Right atrium auricular region (tissue), 2 donors: Measurements from ENCODE around the gene LAMB4. TPM values are rescaled to one million over a fixed set of nuclear protein-coding genes. Genes with fewer than 3 reads are reported as not detected.

Source experiments
- DNase-seq: peaks from one replicate; pipeline ENCODE4 v3.0.0-alpha.2; 2019; ENCODE audit warnings: low spot score
- H3K27ac ChIP-seq, 2 donors: fragments of 200-600 bp; sonication (generic); 1 replicate in 1 of 2; 2 replicates in 1 of 2; pipeline ENCODE4 v1.5.1; 2016 to 2019
- H3K27me3 ChIP-seq, 2 donors: fragments of 200-600 bp; sonication (generic); one replicate each; pipeline versions ENCODE4 v1.5.1 to v1.6.0; 2017 to 2019
- H3K36me3 ChIP-seq: fragments of 200-600 bp; sonication (generic); one replicate; pipeline ENCODE4 v1.5.1; 2016
- H3K4me1 ChIP-seq, 2 donors: fragments of 200-600 bp; sonication (generic); one replicate each; pipeline versions ENCODE4 v1.5.1 to v1.6.0; 2017 to 2019
- H3K4me3 ChIP-seq, 2 donors: fragments of 200-600 bp; sonication (generic); 1 replicate in 1 of 2; 2 replicates in 1 of 2; pipeline ENCODE4 v1.5.1; 2017 to 2019; ENCODE audit warnings: mild to moderate bottlenecking in 1 of 2, moderate library complexity in 1 of 2
- H3K9me3 ChIP-seq, 2 donors: fragments of 200-600 bp; sonication (generic); one replicate each; pipeline ENCODE4 v1.5.1; 2019
- total RNA-seq, 2 donors: library from RNA; depleted of rRNA; stranded (reverse); fragments of >200 nt; gene quantifications; one replicate each; pipeline ENCODE4 v1.1.0, GENCODE V29; 2016
- TF ChIP-seq, protein P1 (sequence below), 2 donors: fragments of 200-600 bp; sonication (generic); IDR thresholded peaks; one replicate each; pipeline ENCODE4 v1.5.1; 2019; ENCODE audit warnings: antibody characterized with exemption in 2 of 2

The LAMB4 gene, protein sequence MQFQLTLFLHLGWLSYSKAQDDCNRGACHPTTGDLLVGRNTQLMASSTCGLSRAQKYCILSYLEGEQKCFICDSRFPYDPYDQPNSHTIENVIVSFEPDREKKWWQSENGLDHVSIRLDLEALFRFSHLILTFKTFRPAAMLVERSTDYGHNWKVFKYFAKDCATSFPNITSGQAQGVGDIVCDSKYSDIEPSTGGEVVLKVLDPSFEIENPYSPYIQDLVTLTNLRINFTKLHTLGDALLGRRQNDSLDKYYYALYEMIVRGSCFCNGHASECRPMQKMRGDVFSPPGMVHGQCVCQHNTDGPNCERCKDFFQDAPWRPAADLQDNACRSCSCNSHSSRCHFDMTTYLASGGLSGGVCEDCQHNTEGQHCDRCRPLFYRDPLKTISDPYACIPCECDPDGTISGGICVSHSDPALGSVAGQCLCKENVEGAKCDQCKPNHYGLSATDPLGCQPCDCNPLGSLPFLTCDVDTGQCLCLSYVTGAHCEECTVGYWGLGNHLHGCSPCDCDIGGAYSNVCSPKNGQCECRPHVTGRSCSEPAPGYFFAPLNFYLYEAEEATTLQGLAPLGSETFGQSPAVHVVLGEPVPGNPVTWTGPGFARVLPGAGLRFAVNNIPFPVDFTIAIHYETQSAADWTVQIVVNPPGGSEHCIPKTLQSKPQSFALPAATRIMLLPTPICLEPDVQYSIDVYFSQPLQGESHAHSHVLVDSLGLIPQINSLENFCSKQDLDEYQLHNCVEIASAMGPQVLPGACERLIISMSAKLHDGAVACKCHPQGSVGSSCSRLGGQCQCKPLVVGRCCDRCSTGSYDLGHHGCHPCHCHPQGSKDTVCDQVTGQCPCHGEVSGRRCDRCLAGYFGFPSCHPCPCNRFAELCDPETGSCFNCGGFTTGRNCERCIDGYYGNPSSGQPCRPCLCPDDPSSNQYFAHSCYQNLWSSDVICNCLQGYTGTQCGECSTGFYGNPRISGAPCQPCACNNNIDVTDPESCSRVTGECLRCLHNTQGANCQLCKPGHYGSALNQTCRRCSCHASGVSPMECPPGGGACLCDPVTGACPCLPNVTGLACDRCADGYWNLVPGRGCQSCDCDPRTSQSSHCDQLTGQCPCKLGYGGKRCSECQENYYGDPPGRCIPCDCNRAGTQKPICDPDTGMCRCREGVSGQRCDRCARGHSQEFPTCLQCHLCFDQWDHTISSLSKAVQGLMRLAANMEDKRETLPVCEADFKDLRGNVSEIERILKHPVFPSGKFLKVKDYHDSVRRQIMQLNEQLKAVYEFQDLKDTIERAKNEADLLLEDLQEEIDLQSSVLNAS (N-terminal part only)
- total RNA-seq = not detected

DNA sequence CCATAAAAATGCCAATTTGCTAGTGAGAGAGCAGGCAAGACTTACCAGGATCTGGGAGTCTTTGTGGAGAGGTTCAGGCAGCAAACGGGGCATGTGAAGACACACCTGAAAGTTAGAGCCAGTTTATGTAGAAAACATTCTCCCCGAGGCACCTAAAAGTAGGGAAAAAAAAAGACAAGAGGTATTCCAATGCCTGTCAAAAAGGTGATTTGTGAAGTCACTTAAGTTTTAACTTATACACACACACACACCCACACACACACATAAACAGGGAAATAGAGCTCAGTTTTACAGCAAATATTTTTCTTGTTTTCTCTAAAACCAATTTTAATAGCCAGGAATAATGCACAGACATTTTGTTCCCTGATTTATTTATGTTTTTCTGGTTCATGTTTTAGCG is at the start of gene LAMB4:
Gene LAMB4, minus strand, starts transcription at position 101 of the 400 bp plus-strand sequence. CDS start 7,197 bp downstream, outside the sequence.
- Histone ChIP-seq H3K27me3 (no peaks in the 10 kb centered on the region), H3K9me3 (no peaks in the 10 kb centered on the region), H3K4me3 (no peak within 1 kb of the TSS), H3K27ac (no peak within 1 kb of the TSS), H3K4me1 (no peaks in the 10 kb centered on the region), H3K36me3 (no peaks in the 10 kb centered on the region)
- no peak for DNase-seq
- TF ChIP-seq, protein P1, sequence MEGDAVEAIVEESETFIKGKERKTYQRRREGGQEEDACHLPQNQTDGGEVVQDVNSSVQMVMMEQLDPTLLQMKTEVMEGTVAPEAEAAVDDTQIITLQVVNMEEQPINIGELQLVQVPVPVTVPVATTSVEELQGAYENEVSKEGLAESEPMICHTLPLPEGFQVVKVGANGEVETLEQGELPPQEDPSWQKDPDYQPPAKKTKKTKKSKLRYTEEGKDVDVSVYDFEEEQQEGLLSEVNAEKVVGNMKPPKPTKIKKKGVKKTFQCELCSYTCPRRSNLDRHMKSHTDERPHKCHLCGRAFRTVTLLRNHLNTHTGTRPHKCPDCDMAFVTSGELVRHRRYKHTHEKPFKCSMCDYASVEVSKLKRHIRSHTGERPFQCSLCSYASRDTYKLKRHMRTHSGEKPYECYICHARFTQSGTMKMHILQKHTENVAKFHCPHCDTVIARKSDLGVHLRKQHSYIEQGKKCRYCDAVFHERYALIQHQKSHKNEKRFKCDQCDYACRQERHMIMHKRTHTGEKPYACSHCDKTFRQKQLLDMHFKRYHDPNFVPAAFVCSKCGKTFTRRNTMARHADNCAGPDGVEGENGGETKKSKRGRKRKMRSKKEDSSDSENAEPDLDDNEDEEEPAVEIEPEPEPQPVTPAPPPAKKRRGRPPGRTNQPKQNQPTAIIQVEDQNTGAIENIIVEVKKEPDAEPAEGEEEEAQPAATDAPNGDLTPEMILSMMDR (IDR thresholded peaks at IDR 0.05) = no peak

DNA sequence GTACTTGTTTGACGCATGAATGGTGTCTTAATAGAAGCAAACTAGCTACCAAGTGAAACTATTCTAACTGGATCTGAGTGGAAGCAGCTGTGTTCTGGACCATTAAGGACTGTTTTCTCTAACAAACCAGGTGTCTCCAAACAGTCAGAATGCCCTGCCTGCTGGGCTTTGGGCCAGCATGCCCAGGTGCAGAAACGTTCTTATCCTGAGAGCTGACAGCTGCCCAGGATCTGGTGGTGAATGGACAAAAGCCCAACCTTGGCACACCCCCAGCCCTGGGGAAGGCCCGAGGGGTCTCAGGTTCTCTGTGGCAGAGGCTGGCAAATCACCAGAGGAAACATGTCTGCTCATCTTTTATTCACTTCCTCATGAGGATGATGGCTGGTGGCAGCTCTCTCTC is 48.2 kb upstream of the LAMB4 start:
- Histone ChIP-seq H3K27ac (no peak overlapping the region), H3K9me3 (no peaks in the 10 kb centered on the region), H3K4me3 (no peak overlapping the region), H3K27me3 (no peaks in the 10 kb centered on the region), H3K36me3 (no peaks in the 10 kb centered on the region), H3K4me1 (no peaks in the 10 kb centered on the region)
- TF ChIP-seq, protein P1 (IDR thresholded peaks at IDR 0.05) = no peak
- DNase-seq = no peak

DNA sequence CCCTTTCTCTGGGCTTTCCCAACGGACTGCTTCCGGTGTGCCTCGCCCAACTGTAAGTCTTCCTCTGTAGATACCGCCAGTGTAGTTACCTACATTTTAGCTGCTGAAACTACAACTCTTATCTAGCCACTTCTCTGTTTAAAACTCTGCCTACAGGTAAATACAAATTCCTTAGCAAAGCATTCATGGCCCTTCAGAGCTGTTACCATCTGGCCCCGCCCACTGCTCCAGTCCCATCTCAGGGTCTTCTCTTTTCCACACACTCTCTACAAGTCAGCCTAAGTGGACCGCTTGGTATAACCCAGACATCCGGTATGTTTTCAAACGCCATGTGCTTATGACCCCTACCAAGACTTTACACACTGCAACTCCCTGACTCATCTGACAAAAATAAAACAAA is 41.0 kb upstream of the LAMB4 start:
- no peaks in the 10 kb centered on the region for H3K9me3 ChIP-seq
- no peaks in the 10 kb centered on the region for H3K27me3 ChIP-seq
- H3K4me3 ChIP-seq = no peak overlapping the region
- no peaks in the 10 kb centered on the region for H3K36me3 ChIP-seq
- TF ChIP-seq, protein P1 (IDR thresholded peaks at IDR 0.05) = no peak
- H3K27ac ChIP-seq = no peak overlapping the region
- H3K4me1 ChIP-seq = no peaks in the 10 kb centered on the region
- no peak for DNase-seq

DNA sequence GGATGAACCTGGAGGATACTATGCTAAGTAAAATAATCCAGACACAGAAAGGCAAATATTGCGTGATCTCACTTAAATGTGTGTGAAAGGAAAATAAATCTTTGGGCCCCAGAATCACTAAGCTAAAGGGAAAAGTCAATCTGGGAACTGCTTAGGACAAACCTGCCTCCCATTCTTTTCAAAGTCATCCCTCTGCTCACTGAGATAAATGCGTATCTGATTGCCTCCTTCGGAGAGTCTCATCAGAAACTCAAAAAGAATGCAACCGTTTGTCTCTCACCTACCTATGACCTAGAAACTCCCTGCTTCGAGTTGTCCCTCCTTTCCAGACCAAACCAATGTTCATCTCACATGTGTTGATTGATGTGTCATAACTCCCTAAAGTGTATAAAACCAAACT is 40.1 kb upstream of the LAMB4 start:
- no peak overlapping the region for H3K4me3 ChIP-seq
- no peaks in the 10 kb centered on the region for H3K9me3 ChIP-seq
- H3K27me3 ChIP-seq = no peaks in the 10 kb centered on the region
- no peaks in the 10 kb centered on the region for H3K36me3 ChIP-seq
- H3K27ac ChIP-seq = no peak overlapping the region
- TF ChIP-seq, protein P1 (IDR thresholded peaks at IDR 0.05) = no peak
- DNase-seq = no peak
- H3K4me1 ChIP-seq = no peaks in the 10 kb centered on the region

DNA sequence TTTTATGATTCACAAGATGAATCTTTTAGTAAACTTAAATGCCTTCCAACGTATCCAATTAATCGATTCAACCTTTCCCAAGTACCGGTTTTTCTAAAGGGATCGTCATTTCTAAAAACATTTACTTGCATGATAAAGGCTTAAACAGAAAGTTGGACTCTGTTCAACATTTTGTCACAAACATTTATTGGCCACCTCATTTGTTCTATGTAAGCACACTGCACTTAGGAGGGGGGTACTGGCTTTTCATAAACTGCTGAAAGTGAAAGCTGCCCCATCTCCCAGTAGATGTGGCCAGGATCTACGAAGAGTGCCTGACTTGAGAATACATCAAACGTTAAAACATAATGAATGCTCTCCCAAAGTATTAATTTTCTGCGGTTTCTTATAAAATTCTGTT is 37.3 kb upstream of the LAMB4 start:
- Histone ChIP-seq H3K4me1 (no peaks in the 10 kb centered on the region), H3K4me3 (no peak overlapping the region), H3K36me3 (no peaks in the 10 kb centered on the region), H3K27ac (no peak overlapping the region), H3K27me3 (no peaks in the 10 kb centered on the region), H3K9me3 (no peaks in the 10 kb centered on the region)
- TF ChIP-seq, protein P1 (IDR thresholded peaks at IDR 0.05) = no peak
- no peak for DNase-seq
